GM19452 (cell line): Measurements from ENCODE around the gene NUMB.
"Not testable (repeated sequence)": the region's sequence is repeated elsewhere in the genome, so short reads cannot be mapped to it uniquely, and the experiment has no call there.

Experiments used
- ATAC-seq: cut with Tn5 transposase; IDR thresholded peaks from one replicate; pipeline ENCODE4 v1.9.1; 2021; ENCODE audit not compliant: unreplicated experiment

The NUMB gene

DNA sequence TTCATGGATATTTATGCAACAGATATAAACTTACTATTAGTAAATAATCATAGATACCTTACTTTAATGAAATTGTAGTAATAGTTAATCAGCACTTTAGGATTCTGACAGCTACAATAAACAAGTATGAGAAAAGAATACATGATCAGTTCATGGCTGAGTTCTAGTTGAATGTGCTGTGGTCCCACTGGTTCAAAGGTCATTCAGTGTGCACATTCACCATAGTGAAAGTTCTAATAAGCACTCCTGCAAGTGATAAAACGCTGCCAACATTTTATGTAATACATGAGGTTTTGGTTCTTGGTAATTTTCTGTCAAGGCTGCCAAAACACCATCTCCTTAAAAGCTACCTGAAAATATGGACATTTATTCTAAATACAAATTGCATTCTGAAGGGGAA is 92.6 kb downstream of the NUMB start:
- ATAC-seq = no peak

DNA sequence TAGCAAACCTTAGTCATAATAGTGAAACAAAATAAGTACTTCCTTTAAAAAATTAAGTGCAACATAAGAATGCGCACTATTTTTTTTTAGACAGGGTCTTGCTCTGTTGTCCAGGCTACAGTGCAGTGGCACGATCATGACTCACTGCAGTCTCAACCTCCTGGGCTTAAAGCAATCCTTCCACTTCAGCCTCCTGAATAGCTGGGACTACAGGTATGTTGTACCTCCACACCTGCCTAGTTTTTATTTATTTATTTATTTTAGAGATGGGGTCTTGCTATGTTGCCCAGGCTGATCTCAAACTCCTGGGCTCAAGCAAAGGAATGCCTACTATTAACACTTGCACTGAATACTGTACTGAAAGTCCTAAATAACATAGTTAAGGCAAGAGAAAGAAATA is 93.8 kb downstream of the NUMB start:
- no peak for ATAC-seq

DNA sequence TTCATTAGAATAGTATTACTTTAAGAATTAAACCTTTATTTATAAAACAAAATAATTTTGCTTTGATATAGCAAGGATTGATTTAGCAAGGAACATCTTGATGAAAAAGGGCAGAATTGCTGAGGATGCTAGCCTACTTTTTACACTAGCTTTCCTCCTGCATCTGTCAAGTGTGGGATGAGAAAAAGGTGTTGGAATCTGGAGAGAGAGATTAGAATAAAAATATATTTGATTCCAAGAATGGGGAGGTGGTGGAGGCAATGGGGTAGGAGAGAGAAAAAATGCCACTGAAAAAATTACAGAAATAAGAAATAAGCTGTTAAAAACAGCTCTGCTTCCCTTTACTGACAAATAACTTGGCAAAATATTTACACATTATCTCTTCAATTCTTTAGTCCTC is 98.9 kb downstream of the NUMB start:
- ATAC-seq = no peak

DNA sequence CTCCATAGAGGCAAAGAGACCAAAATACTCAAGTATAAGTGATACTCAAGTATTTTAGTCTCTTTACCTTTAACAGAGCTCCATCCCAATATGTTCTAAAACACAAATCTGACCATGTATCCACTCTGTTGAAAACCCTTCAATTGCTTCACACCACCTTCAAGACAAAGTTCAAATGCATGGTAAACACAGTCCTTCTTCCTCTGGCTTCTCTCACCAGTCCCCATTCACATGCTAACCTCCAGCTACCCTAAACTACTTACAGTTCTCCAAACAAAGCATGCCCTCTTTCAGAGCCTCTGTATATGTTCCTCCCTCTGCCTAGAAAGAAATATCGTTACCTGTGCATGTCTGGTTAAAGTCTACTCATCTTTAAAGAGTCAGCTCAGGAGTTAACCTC is 100.2 kb downstream of the NUMB start:
- ATAC-seq = no peak

DNA sequence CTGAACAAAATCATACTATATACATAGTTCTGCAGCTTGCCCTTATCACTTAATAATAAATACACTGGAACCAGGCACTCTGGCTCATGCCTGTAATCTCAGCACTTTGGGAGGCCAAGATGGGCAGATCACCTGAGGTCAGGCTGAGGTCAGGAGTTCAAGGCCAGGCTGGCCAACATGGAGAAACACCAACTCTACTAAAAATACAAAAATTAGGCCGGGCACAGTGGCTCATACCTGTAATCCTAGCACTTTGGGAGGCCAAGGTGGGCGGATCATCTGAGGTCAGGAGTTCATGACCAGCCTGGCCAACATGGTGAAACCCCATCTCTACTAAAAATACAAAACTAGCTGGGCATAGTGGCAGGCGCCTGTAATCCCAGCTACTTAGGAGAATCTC is 109.3 kb downstream of the NUMB start:
- ATAC-seq = not testable (repeated sequence)

DNA sequence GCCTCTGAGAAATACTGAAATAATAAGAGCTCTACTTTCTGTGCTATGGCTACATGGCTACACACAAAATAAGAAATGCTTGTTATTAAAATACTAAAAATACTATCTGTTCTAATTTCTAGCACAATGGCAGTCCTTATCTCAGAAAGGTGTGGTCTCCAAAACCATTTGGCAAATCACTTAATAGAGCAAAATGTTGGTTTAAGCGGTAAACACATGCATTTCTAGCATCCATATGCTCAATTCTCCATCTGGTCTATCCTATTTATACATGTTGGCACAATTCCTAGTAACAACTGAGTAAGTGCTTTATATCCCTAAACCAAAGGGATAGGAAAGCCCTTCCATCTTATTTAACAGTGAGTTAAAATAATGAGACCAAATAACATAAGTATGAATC is 114.0 kb downstream of the NUMB start:
- ATAC-seq = no peak

DNA sequence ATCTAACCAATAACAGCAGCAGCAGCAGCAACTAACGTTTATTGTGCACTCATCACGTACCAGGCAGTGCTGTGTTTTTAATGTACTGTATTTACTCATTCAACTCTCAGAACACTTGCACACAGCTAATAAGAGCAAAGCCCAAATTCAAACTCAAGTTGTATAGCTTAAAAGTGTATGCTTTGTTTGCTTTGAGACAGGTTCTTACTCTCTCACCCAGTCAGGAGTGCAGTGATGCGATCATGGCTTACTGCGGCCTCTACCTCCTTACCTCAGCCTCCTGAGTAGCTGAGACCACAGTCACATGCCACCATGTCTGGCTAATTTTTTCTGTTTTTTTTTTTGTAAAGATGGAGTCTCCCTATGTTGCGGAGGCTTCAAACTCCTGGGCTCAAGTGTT is 115.7 kb downstream of the NUMB start:
- no peak for ATAC-seq

DNA sequence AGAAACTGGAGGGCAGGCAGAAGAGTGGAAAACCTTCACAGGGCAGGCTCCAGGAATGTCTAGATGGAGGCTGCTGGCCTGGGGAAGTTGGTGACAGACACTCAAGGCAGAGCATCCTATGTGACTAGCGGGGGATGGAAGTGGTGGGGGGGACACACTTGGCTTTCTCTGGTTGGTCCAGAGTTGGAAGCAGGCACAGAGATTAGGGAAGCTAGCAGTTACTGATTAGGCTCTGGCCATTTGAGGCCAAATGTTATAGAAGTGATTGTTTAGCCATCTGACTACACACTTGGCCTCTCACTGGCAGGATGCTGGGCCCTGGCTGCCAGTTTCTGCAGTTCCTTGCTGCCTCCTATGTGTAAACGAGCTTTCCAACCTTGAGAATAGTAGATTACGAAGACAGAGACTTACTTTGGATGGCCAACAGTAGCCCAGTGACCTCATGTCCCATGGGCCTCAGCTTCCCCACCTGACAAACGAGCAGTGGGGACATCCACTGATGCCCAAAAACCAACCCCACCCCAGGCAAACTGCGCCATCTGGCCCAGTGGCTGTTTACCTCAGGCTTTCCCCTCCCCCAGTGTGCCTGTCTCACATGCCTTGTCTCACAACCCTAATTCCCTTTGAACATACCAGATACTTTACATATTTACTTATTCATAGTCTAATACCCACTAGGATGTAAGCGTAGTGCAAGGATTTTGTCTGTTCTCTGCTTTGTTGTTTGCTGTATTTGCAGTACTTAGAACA is 118.3 kb downstream of the NUMB start:
- no peak for ATAC-seq

DNA sequence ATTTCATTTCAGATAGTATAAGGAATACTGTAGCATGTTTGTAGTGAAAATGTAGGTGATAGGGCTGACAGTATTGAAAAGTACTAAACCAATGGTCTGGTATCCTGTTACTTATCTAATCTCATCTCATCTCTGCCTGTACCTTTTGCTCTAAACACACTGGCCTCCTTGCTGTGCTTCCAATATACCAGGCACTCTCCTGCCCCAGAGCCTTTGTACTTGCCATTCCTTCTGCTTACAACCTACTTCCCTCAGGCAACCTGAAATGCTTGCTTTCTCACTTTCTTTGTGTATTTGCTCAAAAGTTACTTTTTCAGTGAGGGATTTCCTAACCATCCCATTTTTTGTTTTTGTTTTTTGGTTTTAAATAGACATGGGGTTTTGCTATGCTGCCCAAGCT is 119.1 kb downstream of the NUMB start:
- ATAC-seq = no peak

DNA sequence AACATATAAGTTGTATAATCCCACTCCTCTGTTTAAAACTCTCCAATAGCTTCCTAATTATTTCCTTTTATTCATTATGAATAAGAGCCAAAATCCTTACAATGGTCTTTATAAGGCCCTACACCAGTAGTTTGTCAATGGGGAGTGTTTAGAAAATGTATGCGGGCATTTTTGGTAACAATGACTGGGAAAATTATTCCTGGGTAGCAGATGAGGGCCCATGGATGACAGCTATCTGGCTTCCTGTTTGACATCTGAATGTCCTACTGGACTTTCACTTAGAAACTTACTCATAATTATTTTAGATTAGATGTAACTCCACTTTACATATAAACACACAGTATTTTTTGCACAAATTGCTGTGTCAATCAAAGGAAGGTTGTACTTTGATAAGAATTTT is 119.8 kb downstream of the NUMB start:
- no peak for ATAC-seq

DNA sequence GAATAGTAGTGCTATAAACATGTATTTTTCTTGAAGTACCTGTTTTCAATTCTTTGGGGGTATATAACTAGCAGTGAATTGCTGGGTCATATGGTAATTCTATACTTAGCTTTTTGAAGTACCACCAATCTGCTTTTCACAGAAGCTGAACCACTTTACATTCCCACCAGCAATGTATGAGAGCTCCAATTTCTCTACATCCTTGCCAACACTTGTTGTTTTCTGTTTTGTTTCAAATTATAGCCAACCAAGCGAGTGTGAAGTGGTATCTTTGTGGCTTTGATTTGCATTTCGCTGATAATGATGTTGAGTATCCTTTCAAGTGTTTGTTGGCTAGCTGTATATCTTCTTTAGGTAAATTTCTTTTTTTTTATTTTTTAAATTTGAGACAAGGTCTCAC is 125.3 kb downstream of the NUMB start:
- ATAC-seq = no peak

DNA sequence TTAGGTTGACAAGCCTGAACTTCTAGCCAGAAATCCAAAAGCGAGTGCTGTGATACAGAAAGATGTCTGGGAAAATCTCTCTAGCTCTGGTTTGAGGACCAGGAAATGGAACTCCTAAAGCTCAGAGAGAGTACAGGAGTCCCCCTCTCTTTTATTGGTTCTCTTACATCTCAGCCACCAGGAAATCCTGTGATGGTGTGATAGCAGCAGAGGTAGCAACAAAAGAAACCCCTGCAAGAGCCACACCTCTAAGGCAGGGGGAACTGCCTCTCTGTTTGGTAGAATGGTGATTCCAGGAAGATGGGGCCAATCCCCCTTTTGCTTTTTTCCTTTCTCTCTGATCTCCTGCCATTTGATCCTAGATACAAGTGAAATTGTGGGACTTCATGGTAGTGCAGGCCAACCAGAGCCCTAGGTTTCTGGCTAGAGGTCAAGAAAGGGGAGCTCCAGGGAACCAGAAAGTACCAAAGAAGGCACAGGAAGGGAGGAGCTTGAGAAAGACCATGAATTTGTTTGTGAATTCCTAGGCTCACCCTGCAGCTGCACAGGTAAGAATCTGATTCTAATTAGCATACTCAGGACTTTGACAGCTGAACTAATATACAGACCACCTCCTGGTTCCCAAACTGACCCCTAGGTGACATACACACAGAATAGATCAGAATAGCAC is 132.6 kb downstream of the NUMB start:
- ATAC-seq = no peak

DNA sequence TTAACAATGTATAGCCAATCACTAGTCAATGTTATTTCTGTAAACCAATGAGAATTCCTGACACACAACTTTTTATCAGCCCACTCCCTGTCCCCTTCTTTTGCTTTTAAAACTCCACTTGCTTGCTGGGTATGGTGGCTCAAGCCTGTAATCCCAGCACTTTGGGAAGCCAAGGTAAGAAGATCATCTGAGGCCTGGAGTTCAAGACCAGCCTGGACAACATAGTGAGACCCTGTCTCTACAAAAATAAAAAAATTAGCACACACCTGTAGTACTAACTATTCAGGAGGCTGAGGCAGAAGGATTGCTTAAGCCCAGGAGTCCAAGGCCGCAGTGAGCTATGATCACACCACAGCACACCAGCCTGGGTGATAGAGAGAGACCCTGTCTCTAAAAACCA is 133.3 kb downstream of the NUMB start:
- no peak for ATAC-seq

DNA sequence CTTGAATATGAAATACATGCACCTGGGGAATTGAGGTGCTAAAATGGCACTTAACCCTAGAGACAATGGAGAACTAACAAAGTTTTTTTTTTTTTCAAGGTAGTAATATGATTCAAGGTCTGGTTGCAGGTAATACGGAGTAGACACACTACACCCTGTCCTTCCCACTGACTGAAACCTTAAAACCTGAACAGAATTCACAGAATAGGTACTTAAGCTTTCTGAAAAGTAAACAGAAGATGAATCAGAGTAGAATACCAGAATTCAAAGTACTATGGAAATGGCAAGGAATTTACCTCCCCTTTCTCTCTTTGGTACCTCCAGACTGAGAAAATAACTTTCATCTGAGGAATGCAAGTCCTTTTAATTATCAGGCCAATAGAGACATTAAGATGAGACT is 133.8 kb downstream of the NUMB start:
- no peak for ATAC-seq

DNA sequence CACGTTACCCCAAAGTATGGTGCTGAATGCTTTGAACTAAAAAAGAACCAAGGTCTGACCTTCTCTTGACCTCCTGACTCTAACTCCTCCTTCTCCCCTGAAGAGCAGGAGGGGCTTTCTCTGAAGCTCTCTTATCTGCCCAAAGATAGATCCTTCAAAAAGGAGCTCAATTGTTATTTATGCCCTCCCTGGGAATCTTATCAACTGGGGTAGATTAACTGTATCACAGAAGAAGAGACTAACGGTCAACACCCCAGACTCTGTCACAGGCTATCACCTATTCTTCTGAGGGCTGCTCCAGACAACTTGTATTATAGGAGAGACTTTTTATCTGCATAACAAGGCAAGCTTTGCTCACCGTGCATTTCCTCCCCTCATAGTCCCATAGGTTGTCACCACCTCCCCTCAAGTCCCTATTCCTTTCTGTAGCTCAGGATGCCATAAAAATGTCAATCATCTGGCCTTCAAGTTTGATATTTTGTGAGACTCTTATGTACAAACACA is 134.4 kb downstream of the NUMB start:
- ATAC-seq = no peak

DNA sequence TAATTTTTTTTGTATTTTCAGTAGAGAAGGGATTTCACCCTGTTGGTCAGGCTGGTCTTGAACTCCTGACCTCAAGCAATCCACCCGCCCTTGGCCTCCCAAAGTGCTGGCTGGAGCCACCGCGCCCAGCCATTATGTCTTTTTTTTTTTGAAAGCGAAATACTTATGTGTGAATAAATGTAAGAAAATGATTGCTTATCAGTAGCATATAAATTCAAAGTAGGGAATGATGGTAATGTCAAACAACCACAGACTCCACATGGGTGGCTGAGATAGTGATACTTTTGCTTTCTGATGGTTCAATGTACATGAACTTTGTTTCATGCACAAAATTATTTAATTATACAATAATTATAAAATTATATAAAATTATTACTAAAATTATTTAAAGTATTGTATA is 145.2 kb downstream of the NUMB start:
- no peak for ATAC-seq

DNA sequence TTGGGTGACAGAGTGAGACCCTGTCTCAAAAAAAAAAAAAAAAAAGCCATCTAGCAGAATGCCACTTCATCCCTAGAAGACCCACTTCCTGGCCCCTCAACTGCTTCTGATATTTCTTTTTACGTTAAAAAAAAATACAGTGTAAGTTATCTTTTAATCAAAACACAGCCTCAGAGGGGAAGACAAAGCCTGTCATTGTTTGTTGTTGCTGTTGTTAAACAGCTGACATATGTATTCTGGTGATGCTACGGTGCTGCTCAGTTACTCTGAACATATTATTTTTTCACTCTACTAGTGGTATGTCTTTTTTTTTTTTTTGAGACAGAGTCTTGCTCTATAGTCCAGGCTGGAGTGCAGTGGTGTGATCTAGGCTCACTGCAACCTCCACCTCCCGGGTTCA is 145.7 kb downstream of the NUMB start:
- ATAC-seq = no peak

DNA sequence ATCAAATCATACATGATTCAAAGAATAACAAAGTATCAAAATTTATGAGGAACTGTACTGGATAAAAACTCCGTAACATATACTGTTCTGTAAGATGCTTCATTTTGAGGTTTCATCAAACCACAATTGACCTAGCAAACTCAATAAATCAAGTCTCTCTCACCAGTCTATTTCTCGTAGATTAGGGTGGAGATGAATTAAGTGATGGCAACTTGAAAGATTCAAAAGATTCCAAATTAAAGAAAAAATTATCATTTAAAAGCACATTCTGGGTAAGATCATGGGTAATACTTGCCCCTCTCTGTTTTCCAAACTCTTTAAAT is 146.7 kb downstream of the NUMB start:
- ATAC-seq = no peak

DNA sequence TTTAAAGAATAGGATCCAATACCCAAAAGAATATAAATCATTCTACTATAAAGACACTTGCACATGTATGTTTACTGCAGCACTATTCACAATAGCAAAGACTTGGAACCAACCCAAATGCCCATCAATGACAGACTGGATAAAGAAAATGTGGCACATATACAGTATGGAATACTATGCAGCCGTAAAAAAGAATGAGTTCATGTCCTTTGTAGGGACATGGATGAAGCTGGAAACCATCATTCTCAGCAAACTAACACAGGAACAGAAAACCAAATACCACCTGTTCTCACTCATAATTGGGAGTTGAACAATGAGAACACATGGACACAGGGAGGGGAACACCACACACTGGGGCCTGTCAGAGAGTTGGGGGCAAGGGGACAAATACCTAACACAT is 149.1 kb downstream of the NUMB start:
- ATAC-seq = not testable (repeated sequence)

DNA sequence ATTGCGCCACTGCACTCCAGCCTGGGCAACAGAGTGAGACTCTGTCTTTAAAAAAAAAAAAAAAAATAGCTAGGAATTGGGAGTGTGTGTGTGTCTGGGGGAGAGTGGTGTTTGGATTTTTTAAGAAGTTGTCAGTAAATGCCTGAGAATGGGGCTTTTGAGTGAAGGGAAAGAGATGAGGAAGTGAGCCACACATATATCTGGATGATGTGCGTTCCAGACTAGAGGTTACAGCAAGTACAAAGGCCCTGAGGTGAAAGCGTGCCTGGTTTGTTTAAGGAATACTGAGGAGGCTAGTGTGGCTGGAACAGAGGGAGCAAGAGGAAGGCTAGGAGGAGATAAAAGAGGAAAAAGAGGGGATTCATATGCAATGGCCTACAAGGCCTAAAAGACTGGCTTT is 151.1 kb downstream of the NUMB start:
- no peak for ATAC-seq

DNA sequence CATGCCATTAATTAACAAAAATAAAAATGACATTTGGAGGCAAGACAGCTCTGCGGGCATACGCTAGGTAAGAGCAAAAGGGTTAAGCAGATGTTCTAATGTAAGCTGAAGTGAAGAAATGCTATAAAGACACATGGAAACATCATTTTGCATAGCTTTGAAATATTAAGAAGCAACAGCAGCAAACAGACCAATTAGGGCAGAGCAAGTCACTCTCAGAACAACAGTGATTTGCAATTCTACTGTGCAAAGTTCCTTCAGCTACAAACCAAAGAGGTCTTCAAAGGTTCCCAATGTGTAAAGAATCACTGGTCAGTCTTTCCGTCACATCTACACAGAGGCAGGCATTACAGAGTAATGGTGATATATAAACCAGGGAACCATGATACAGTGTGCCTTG is 152.8 kb downstream of the NUMB start:
- ATAC-seq = no peak

DNA sequence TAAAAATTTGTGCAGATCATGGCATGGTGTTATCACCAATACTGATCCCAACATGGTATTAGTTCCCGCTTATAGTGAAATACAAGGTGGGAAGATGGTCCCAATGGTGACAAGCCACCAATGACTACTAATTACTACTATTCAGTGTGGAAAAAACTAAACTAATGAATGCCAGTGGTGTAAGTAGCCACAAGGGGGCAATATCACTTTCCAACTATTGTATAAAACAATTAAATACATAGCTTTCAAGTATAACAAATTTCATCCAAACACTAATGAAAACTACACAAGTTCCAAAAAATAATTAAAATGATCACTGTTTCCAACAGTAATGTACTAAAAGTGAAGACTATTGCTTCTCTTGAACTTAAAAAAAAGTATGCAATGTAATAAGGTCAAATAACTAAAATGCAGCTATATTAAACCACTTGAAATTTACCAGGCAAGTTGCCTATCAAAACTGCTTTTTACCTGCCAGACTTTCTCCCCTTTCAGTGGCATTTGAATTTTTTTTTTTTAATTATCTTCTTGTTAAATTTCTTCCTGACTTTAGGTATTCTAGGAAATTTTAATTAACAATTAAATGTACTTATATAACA is 163.0 kb downstream of the NUMB start:
- no peak for ATAC-seq
